Mammary epithelial cell (primary cell): Measurements from ENCODE around the gene PRKCZ.

ENCODE experiments used
- CTCF ChIP-seq, 2 donors: IDR thresholded peaks in 1 of 2; conservative IDR thresholded peaks in 1 of 2; 2 replicates each; pipeline ENCODE4 v1.5.1; 2011 to 2012; ENCODE audit warnings: inconsistent platforms in 2 of 2, low read length in 2 of 2, mild to moderate bottlenecking in 2 of 2, control low read depth in 1 of 2, low read depth in 1 of 2; ENCODE audit not compliant: insufficient read depth in 1 of 2; ENCODE audit errors: extremely low read depth in 1 of 2
- EZH2 ChIP-seq: IDR thresholded peaks from 2 replicates; pipeline ENCODE4 v1.6.1; 2012; ENCODE audit warnings: low read length, inconsistent platforms, borderline replicate concordance

GRCh38 chr1:2108877-2109580, 58.8 kb downstream of the PRKCZ start:
- TF ChIP-seq CTCF (conservative IDR thresholded peaks at IDR 0.05 in 1 of 2, IDR thresholded peaks at IDR 0.05 in 1 of 2; ENCODE audit: extremely low read depth in 1 of 2, insufficient read depth in 1 of 2, low read depth in 1 of 2, low read length in 2 of 2): no peak
- TF ChIP-seq EZH2: no peak
